NCI-H526 treated with DMSO at 0.1 percent for 48 hours (cell line): ENCODE data around the gene HBA2.
"Not testable (repeated sequence)": the region's sequence is repeated elsewhere in the genome, so short reads cannot be mapped to it uniquely, and the experiment has no call there.

Source experiments
- DNase-seq: peaks from one replicate; lab custom pipeline; 2025; lab: John Stamatoyannopoulos, UW

HBA2 gene

GRCh38 chr16:172374-172941 is at the start of gene HBA2:
HBA2 (plus strand) TSS chr16:172876; CDS start chr16:172913, 37 bp downstream.
- not testable (repeated sequence) for DNase-seq

- not testable (repeated sequence) for DNase-seq
Measured at GRCh38 chr16:123558-124350, 48.9 kb upstream of the HBA2 start.

- DNase-seq = no peak
Measured at GRCh38 chr16:125011-125410, 47.7 kb upstream of the HBA2 start.

GRCh38 chr16:129075-129474 is 43.6 kb upstream of the HBA2 start:
- DNase-seq = no peak

DNA sequence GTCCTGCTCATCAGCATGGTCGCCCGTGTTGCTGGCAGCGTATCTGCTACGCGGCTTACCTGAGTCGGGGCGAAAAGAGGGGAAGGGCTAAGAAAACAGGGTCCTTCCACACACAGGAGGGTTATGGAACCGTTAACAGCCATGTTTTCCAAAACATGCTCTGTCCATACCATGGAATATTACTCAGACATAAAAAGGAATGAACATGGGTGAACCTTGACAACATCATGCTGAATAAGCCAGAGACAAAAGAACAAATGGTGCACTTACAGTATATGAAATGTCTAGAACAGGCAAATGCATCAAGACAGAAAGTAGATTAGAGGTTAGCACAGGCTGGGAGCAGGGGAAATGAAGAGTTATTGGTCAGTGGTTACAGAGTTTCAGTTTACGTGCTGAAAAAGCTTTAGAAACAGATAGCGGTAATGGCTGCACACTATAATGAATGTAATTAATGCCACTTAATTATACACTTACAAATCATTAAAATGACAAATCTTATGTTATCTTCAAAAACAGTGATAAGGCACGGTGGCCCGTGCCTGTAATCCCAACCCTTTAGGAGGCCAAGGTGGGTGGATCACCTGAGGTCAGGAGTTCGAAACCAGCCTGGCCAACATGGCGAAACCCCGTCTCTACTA is 42.0 kb upstream of the HBA2 start:
- DNase-seq = no peak

GRCh38 chr16:132120-132519 is 40.6 kb upstream of the HBA2 start:
- no peak for DNase-seq

- no peak for DNase-seq
Measured at GRCh38 chr16:133716-134115, 39.0 kb upstream of the HBA2 start.

GRCh38 chr16:138049-138417 is 34.6 kb upstream of the HBA2 start:
- DNase-seq = no peak

DNA sequence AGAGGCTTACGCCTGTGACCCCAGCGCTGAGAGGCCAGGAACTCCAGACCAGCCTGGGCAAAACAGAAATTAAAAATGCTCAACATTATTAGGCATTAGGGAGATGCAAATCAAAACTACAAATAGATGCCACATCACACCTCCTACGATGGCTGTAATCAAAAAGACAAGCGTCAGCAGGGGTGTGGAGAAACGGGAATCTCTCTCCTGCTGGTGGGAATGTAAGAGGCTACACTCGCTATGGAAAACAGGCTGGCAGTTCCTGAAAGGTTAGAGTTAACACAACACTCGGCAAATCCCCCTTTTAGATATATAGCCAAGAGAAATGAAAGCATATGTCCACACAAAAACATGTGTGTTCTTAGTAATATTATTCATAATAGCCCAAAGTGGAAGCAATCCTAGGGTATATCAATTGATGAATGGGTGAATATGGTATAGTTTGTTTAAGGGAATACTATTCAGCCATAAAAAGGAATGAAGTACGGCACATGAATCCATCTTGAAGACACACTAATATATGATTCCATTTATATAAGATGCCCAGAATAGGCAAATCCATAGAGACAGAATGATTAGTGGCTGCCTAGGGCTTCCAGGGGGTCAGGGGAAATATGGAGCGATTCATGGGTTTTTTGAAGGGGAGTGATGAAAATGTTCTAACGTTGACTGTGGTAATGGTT is 32.4 kb upstream of the HBA2 start:
- DNase-seq = no peak

- no peak for DNase-seq
Measured at GRCh38 chr16:142405-142967, 30.2 kb upstream of the HBA2 start.

- DNase-seq = no peak
Measured at GRCh38 chr16:143047-143446, 29.6 kb upstream of the HBA2 start.

DNA sequence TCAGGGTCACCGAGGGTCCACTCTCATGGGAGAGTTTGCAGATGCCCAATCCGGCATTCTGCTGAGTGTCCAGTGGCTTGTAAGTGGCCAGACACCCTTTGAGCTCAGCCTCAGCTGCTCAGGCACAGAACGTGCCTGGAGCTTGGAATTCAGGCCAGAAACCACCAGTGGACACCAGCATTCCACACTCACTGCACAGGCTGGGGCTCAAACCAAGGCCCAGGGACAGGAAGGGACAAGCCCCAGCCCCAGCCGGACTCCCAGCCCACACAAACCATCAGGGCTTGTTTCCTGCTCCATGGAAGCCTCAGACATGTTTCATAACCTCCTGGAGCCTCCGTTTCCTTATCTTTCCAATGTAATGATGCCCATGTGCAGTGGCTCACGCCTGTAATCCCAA is 29.2 kb upstream of the HBA2 start:
- no peak for DNase-seq

- no peak for DNase-seq
Measured at GRCh38 chr16:144797-145252, 27.9 kb upstream of the HBA2 start.

DNA sequence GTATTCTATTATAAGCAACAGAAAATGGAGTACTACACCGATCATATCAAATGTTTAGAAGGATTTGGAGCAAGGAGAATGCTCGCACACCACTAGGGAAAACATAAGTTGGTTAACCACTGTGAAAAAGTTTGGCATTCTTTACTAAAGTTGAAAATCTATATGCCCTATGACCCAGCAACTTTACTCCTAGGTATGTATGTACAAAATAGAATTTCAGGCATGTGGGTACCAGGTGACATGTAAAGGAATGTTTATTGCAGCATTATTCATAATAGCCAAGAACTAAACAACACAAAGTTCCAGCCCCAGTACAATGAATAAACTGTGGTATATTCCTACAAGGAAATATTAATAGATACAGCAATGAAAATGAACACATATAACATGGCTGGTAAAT is 26.0 kb upstream of the HBA2 start:
- no peak for DNase-seq

- DNase-seq = no peak
Measured at GRCh38 chr16:149024-149660, 23.5 kb upstream of the HBA2 start.

GRCh38 chr16:152141-153128 is 20.2 kb upstream of the HBA2 start, which contains the start of gene HBZ:
HBZ (plus strand) TSS chr16:152644; CDS start chr16:152910, 266 bp downstream.
- DNase-seq = no peak

DNA sequence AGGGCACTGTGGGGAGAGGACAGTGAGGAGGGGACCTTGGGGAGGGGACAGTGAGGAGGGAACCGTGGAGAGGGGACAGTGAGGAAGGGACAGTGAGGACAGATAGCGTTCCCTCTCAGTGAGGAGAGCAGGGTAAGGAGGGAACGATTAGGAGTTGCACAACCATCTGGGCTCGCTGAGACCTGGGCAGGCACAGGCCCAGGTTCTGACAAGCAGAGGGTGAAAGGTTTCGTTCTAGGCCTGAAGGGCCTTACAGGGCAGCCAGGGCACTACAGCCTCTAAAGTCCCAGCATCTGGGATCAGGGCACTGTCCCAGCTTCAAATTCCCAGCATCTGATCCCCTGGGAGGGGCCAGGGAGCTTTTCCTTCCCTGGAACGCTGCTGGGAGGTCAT is 19.6 kb upstream of the HBA2 start:
- DNase-seq = not testable (repeated sequence)

- not testable (repeated sequence) for DNase-seq
Measured at GRCh38 chr16:153550-154216, 19.0 kb upstream of the HBA2 start.

- no peak for DNase-seq
Measured at GRCh38 chr16:154217-155030, 18.3 kb upstream of the HBA2 start.
